SK-N-SH (cell line): ENCODE results near the gene GRIN2A. TPM values are rescaled to one million over a fixed set of nuclear protein-coding genes. Genes with fewer than 3 reads are reported as not detected.

ENCODE experiments used
- CTCF ChIA-PET: fragments of 300-600, 350-600 bp; formaldehyde crosslinking; extraction: SDS; loops from one replicate; lab custom pipeline; 2021; lab: Yijun Ruan, JAX
- POLR2A ChIA-PET: fragments of 350-600 bp; sonication (Branson Sonifier 250); formaldehyde crosslinking; extraction: SDS; loops from one replicate; lab custom pipeline; 2020; ENCODE audit warnings: antibody characterized with exemption, inconsistent platforms; lab: Yijun Ruan, JAX
- DNase-seq: peaks from one replicate; pipeline ENCODE4 v3.0.0; 2012
- H2AFZ ChIP-seq: fragments of 200-600 bp; sonication (generic); 2 replicates; pipeline ENCODE4 v1.8.1; 2016; ENCODE audit warnings: antibody characterized with exemption, mild to moderate bottlenecking, low read depth
- H3F3A ChIP-seq: fragments of 200-600 bp; sonication (generic); replicated peaks from 2 replicates; pipeline ENCODE3; 2016; ENCODE audit warnings: antibody characterized with exemption, mild to moderate bottlenecking; ENCODE audit not compliant: insufficient read depth
- H3K27ac ChIP-seq, 2 experiments: fragments of 200-500 bp in 1 of 2; fragments of 200-600 bp in 1 of 2; sonication (Bioruptor generic) in 1 of 2; sonication (generic), shearing (Covaris generic) in 1 of 2; 2 replicates each; pipeline versions ENCODE4 v1.5.1 to v1.6.1; 2014 to 2016; ENCODE audit warnings: low read depth in 2 of 2, inconsistent platforms in 1 of 2, low read length in 1 of 2, mild to moderate bottlenecking in 1 of 2, mixed read lengths in 1 of 2
- H3K27me3 ChIP-seq: fragments of 200-600 bp; sonication (generic), shearing (Covaris generic); 2 replicates; pipeline ENCODE4 v1.6.1; 2016; ENCODE audit warnings: mixed run types; ENCODE audit not compliant: insufficient read depth
- H3K36me3 ChIP-seq, 2 experiments: fragments of 200-500 bp in 1 of 2; fragments of 200-600 bp in 1 of 2; sonication (Bioruptor generic) in 1 of 2; sonication (generic) in 1 of 2; replicated peaks in 1 of 2; 2 replicates each; pipeline versions ENCODE3 to v1.5.1; 2014 to 2016; ENCODE audit warnings: low read length in 1 of 2, mild to moderate bottlenecking in 1 of 2; ENCODE audit not compliant: insufficient read depth in 2 of 2, control insufficient read depth in 1 of 2
- H3K4me1 ChIP-seq, 2 experiments: fragments of 200-500 bp in 1 of 2; fragments of 200-600 bp in 1 of 2; sonication (Bioruptor generic) in 1 of 2; sonication (generic), shearing (Covaris generic) in 1 of 2; 2 replicates each; pipeline versions ENCODE4 v1.5.1 to v1.6.1; 2014 to 2016; ENCODE audit warnings: low read depth in 1 of 2, low read length in 1 of 2, mixed run types in 1 of 2; ENCODE audit not compliant: insufficient read depth in 2 of 2, control insufficient read depth in 1 of 2
- H3K4me2 ChIP-seq: fragments of 200-600 bp; sonication (generic), shearing (Covaris generic); 2 replicates; pipeline ENCODE4 v1.6.1; 2017; ENCODE audit warnings: mixed run types
- H3K4me3 ChIP-seq, 2 experiments: fragments of 200-500 bp in 1 of 2; fragments of 200-600 bp in 1 of 2; sonication (Bioruptor generic) in 1 of 2; sonication (generic), shearing (Covaris generic) in 1 of 2; 2 replicates each; pipeline versions ENCODE4 v1.5.1 to v1.8.1; 2014 to 2016; ENCODE audit warnings: low read depth in 2 of 2, inconsistent platforms in 1 of 2, low read length in 1 of 2, mild to moderate bottlenecking in 1 of 2, mixed read lengths in 1 of 2, moderate library complexity in 1 of 2
- H3K79me2 ChIP-seq: fragments of 200-600 bp; sonication (generic); 2 replicates; pipeline ENCODE4 v1.8.1; 2017; ENCODE audit warnings: mild to moderate bottlenecking; ENCODE audit not compliant: insufficient read depth
- H3K9ac ChIP-seq: fragments of 200-600 bp; sonication (generic); 2 replicates; pipeline ENCODE4 v1.6.1; 2017; ENCODE audit warnings: mixed run types
- H3K9me2 ChIP-seq: fragments of 200-600 bp; sonication (generic); 2 replicates; pipeline ENCODE4 v1.6.1; 2017; ENCODE audit warnings: mixed run types
- H3K9me3 ChIP-seq: fragments of 200-600 bp; sonication (generic); 2 replicates; pipeline ENCODE4 v1.6.1; 2017; ENCODE audit warnings: mixed run types, mild to moderate bottlenecking, moderate library complexity
- H4K20me1 ChIP-seq: fragments of 200-600 bp; sonication (generic); 2 replicates; pipeline ENCODE4 v1.6.1; 2017; ENCODE audit warnings: mild to moderate bottlenecking, mixed run types; ENCODE audit not compliant: insufficient read depth
- CTCF ChIP-seq: fragments of 200-600 bp; sonication (generic); IDR thresholded peaks from 2 replicates; pipeline ENCODE4 v1.6.1; 2017; ENCODE audit warnings: antibody characterized with exemption, mild to moderate bottlenecking, moderate library complexity
- ELF1 ChIP-seq: IDR thresholded peaks from 2 replicates; pipeline ENCODE4 v1.4.0; 2012
- FOXJ3 ChIP-seq: sonication (generic); formaldehyde crosslinking; IDR thresholded peaks from 2 replicates; pipeline ENCODE4 v1.5.1; 2020; ENCODE audit warnings: mild to moderate bottlenecking, missing genetic modification reagents
- FOXM1 ChIP-seq: IDR thresholded peaks from 2 replicates; pipeline ENCODE4 v1.4.0; 2012; ENCODE audit warnings: low read depth, mild to moderate bottlenecking
- GATA2 ChIP-seq: sonication (generic); formaldehyde crosslinking; IDR thresholded peaks from 2 replicates; pipeline ENCODE4 v1.5.0; 2020; ENCODE audit warnings: mild to moderate bottlenecking, missing genetic modification reagents
- IRF3 ChIP-seq: fragments of 150-350 bp; IDR thresholded peaks from 2 replicates; pipeline ENCODE4 v1.6.1; 2016; ENCODE audit warnings: mild to moderate bottlenecking, low read depth, low read length
- JUND ChIP-seq: IDR thresholded peaks from 2 replicates; pipeline ENCODE4 v1.4.0; 2012
- PBX3 ChIP-seq: IDR thresholded peaks from 2 replicates; pipeline ENCODE4; 2012
- POLR2AphosphoS5 ChIP-seq: IDR thresholded peaks from 2 replicates; pipeline ENCODE4 v1.6.1; 2012; ENCODE audit warnings: low read depth, low read length
- RAD21 ChIP-seq: IDR thresholded peaks from 2 replicates; pipeline ENCODE4 v1.6.1; 2012; ENCODE audit warnings: mild to moderate bottlenecking, low read length
- RCOR1 ChIP-seq: fragments of 150-350 bp; IDR thresholded peaks from 2 replicates; pipeline ENCODE4 v1.6.1; 2017; ENCODE audit warnings: antibody characterized with exemption, low read length
- RFX5 ChIP-seq: IDR thresholded peaks from 2 replicates; pipeline ENCODE4 v1.6.1; 2012; ENCODE audit warnings: mild to moderate bottlenecking, improper control_type of control experiment, low read length
- RXRA ChIP-seq: IDR thresholded peaks from 2 replicates; pipeline ENCODE4 v1.4.0; 2012; ENCODE audit warnings: low read depth, mild to moderate bottlenecking, borderline replicate concordance
- SIN3A ChIP-seq: IDR thresholded peaks from 2 replicates; pipeline ENCODE4 v1.6.1; 2012; ENCODE audit warnings: low read depth, mild to moderate bottlenecking, low read length, moderate library complexity, borderline replicate concordance
- SMC3 ChIP-seq: IDR thresholded peaks from 2 replicates; pipeline ENCODE4 v1.6.1; 2012; ENCODE audit warnings: low read depth, low read length, improper control_type of control experiment
- TAF1 ChIP-seq: IDR thresholded peaks from 2 replicates; pipeline ENCODE4 v1.6.1; 2012; ENCODE audit warnings: low read depth, mild to moderate bottlenecking, low read length, moderate library complexity, borderline replicate concordance
- TCF12 ChIP-seq: IDR thresholded peaks from 2 replicates; pipeline ENCODE4 v1.4.0; 2012
- USF1 ChIP-seq: IDR thresholded peaks from 2 replicates; pipeline ENCODE4 v1.4.0; 2012; ENCODE audit warnings: low read depth, borderline replicate concordance
- USF2 ChIP-seq: fragments of 150-350 bp; IDR thresholded peaks from 2 replicates; pipeline ENCODE4 v1.6.1; 2017; ENCODE audit warnings: antibody characterized with exemption, low read length, low read depth, borderline replicate concordance
- YY1 ChIP-seq: IDR thresholded peaks from 2 replicates; pipeline ENCODE4 v1.4.0; 2012; ENCODE audit warnings: low read depth, mild to moderate bottlenecking
- WGBS: methylation state at CpG from one replicate; pipeline ENCODE4 v1.1.6; 2017; ENCODE audit warnings: low lambda C conversion rate; 5-methylcytosine and 5-hydroxymethylcytosine counted together
- polyA plus RNA-seq, 3 experiments: library from polyadenylated mRNA; depleted of rRNA; stranded (reverse); fragments of >200 nt; gene quantifications; 2 replicates each; pipeline ENCODE4 v1.2.3, GENCODE V29; 2012

GRIN2A gene
- polyA plus RNA-seq, 1 of the 3 experiments (the other 2 are of a cell fraction) = not detected

GRCh38 chr16:9971907-9972306, 210.3 kb downstream of the GRIN2A start:
- H3K79me2 ChIP-seq = no peaks in the 10 kb centered on the region
- no peak overlapping the region for H3K4me2 ChIP-seq
- H3K9ac ChIP-seq = no peak overlapping the region
- no peaks in the 10 kb centered on the region for H3K4me1 ChIP-seq
- H3K27ac ChIP-seq = no peak overlapping the region
- no peak for TF ChIP-seq RAD21
- TF ChIP-seq USF1 = no peak
- TF ChIP-seq GATA2 (CRISPR knock-in tag) = no peak
- TF ChIP-seq TCF12 = no peak
- TF ChIP-seq TAF1 = no peak
- TF ChIP-seq FOXM1 = no peak
- TF ChIP-seq USF2 = no peak
- no peak for TF ChIP-seq RXRA
- TF ChIP-seq RCOR1 = no peak
- no peak for TF ChIP-seq ELF1
- no peak for TF ChIP-seq POLR2AphosphoS5
- no peak for TF ChIP-seq CTCF
- no peak for TF ChIP-seq YY1
- no peak for TF ChIP-seq SIN3A
- TF ChIP-seq IRF3 = no peak
- TF ChIP-seq FOXJ3 = no peak
- TF ChIP-seq JUND = no peak
- TF ChIP-seq RFX5 = no peak
- no peak for TF ChIP-seq PBX3
- TF ChIP-seq SMC3 = no peak
- DNase-seq = no peak
- no peak overlapping the region for H3K4me3 ChIP-seq
- ChIA-PET POLR2A (no interaction called here), CTCF (no interaction called here)
- no peaks in the 10 kb centered on the region for H3K9me3 ChIP-seq
- 16% methylated on average over 2 of the region's 2 CpGs for WGBS
- H3K36me3 ChIP-seq = no peaks in the 10 kb centered on the region
- no peak overlapping the region for H2AFZ ChIP-seq
- H3F3A ChIP-seq = no peaks in the 10 kb centered on the region
- H3K27me3 ChIP-seq = no peaks in the 10 kb centered on the region
- no peaks in the 10 kb centered on the region for H4K20me1 ChIP-seq
- no peaks in the 10 kb centered on the region for H3K9me2 ChIP-seq
